NCI-H2196 treated with DMSO at 0.1 percent for 48 hours (cell line): ENCODE data around the gene CNDP1.
"Not testable (repeated sequence)": the region's sequence is repeated elsewhere in the genome, so short reads cannot be mapped to it uniquely, and the experiment has no call there.

ENCODE experiments used
- DNase-seq: peaks from one replicate; lab custom pipeline; 2025; ENCODE audit not compliant: unreplicated experiment; lab: John Stamatoyannopoulos, UW

The CNDP1 gene

DNA sequence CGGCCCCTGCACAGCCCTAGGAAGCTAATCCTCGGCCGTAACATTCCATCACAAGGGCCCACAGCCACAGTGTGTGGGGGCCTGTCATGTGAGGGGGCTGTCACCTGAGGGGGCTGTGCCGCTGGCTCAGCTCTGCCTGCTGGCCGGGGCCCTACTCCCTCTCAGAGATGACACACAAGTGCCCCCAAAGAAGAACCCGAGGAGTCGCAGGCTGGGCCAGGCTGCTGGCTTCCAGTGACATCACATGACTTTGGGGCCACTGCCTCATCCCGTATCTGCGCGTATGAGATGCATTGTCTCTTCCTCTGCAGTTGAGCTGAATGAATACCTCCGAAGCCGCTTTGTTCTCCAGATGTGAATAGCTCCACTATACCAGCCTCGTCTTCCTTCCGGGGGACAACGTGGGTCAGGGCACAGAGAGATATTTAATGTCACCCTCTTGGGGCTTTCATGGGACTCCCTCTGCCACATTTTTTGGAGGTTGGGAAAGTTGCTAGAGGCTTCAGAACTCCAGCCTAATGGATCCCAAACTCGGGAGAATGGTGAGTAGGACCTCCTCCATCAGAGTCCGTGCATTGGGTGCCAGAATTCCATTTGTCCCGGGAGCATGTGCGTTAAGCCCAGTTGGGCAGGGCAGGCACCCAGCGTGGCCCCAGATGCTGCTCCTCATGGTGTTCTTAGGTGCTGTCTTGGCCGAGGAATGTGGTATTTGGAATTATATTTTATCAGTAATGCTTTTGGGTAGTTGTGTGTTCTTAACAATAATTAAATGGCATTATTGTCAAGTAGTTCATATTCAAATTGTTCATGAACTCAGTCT is at the start of gene CNDP1:
Gene CNDP1, plus strand, starts transcription at position 351 of the 820 bp plus-strand sequence. Its CDS starts 168 bp downstream, at position 519.
- DNase-seq = no peak

- no peak for DNase-seq
Measured at GRCh38 chr18:74486119-74486849, 48.0 kb upstream of the CNDP1 start.

- no peak for DNase-seq
Measured at GRCh38 chr18:74488354-74488753, 45.9 kb upstream of the CNDP1 start.

GRCh38 chr18:74488864-74489263 is 45.4 kb upstream of the CNDP1 start:
- no peak for DNase-seq

- DNase-seq = no peak
Measured at GRCh38 chr18:74489676-74490075, 44.6 kb upstream of the CNDP1 start.

GRCh38 chr18:74492259-74492658 is 42.0 kb upstream of the CNDP1 start:
- no peak for DNase-seq

- DNase-seq = peak; percentile 27
Measured at GRCh38 chr18:74493689-74494088, 40.6 kb upstream of the CNDP1 start.

DNA sequence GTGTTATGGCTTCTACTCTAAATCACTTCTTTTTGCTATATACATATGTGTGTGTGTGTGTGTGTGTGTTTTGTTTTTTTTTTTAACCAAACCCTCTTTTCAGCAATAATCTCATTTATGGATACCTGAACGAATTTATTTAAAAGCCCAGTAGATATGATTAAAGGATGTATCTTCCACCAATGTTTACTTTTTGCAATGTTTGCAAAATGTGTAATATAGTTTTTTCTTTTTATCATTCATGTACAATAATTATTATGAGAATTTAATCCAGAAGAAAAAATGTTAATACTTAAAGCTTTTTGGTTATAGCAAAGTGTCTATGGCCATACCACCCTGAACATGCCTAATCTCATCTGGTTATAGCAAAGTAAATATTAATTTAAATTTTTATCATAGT is 39.8 kb upstream of the CNDP1 start:
- no peak for DNase-seq

DNA sequence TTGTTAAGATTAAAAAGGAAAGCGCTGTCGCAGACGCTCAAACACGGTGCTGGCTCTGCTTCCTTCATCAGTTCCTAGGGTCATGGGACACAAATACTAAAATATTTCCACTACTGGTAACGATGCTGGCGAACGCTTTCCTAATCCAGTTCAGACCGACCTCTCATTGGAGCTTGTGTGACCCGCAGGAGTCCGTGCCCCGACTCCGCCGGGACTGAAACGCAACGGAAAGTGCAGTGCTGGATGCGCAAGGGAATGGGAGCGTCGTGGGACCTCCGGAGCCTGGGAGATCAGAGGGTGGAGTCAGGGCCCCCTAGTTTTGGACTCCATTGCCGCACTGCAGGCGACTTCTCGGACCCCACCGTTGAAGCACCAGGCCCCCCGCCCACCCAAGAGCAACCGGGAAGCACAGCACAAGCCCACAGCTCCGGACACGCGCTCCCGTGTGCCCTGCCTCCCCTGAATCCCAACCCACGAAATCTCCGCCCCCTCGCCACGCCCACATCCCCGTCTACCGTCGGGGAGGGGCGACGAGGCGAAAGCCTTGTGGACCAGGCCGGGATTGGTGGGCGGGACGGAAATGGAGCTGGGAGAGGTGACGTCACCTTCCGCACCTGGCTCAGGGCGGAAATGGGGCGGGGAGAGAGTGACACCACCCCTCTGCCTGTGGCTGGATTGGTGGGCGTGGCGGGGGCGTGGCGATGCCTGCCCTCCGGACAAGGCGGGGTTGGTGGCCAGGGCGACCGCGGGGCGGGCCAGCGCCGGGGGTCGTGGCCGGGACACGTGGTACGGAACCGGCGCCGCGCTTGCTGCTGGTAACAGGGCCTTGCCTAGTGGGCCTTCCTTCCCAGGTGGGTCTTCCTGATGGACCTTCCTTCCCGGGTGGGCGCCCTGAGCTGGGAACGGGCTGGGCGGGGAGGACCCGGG is 38.5 kb upstream of the CNDP1 start, which contains the start of gene CNDP2:
Gene CNDP2, plus strand, starts transcription at position 783 of the 927 bp plus-strand sequence. CDS start 3,611 bp downstream, outside the sequence.
- DNase-seq = peak; percentile 91

DNA sequence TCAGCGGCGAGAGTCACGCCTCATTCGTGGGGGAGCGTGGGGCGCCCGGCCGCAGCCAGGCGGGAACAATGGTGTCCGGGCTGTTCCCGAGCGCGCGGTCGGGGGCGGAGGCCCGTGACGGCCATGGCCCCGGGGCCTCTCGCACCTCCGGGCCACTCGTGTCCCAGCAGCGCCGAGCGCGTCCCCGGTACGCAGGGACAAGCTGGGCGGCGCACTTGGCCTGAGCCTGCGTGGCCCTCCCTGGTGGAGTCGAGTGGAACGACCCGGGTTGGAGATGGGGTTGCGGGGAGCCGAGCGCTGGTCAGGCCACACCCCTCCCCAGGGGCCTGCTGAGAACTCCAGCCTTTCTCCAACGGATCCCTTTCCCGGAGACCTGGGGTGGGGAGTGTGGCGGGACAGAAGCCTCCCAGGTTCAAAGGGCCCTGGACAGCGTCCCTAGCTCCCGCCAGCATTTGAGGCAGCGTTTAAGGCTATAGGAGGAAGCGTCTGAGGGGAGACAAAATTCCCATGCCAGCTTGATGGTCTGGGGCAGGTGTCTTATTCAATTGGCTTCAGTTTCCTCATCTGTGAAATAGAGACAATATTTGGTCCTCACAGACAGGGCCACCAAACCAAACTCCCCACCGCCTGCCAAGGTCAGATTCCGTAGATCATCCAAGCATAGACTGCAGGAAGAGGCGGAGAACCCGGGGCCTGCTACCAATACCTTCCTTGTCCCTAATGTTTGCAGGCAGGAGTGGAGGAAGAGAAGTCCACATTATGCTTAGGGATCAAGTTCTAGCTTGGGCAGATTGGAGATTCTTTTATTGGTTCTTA is 37.6 kb upstream of the CNDP1 start:
- DNase-seq = peak; percentile 23

DNA sequence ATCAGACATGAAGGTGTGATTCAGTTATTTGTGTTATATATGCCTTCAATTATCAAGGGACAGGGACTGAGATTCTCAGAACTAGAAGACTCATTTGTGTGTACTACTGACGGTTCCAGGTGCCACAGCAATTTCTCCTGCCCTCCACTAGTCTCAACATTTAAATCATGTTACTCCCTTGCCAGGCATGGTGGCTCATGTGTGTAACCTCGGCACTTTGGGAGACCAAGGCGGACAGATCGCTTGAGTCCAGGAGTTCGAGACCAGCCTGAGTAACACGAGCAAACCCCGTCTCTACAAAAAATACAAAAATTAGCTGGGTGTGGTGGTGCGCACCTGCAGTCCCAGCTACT is 37.0 kb upstream of the CNDP1 start:
- DNase-seq = no peak

GRCh38 chr18:74497778-74498177 is 36.5 kb upstream of the CNDP1 start:
- no peak for DNase-seq

- DNase-seq = no peak
Measured at GRCh38 chr18:74498712-74499627, 35.3 kb upstream of the CNDP1 start.

- DNase-seq = no peak
Measured at GRCh38 chr18:74499633-74500032, 34.7 kb upstream of the CNDP1 start.

GRCh38 chr18:74500372-74500771 is 33.9 kb upstream of the CNDP1 start:
- DNase-seq = no peak

GRCh38 chr18:74500774-74501173 is 33.5 kb upstream of the CNDP1 start:
- DNase-seq = not testable (repeated sequence)

GRCh38 chr18:74501386-74501785 is 32.9 kb upstream of the CNDP1 start:
- DNase-seq = no peak

DNA sequence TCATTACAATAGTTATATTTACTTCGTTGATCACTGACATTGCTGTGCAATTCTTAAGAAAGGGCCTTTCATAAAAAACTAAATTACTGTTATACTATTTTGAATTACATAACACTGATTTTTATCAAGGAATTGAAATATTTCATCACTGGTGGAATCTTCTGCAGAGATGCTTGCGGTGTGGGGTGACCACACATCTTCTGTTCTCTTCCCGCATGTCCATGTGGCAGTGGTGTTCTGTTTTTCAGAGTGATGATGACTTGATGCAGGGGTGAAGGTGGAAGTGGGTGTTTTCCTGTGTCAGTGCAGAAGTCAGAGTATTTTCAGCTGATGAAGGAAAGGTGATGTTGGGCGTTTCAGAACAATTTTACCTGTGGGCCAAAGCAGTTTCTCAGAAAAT is 31.2 kb upstream of the CNDP1 start:
- DNase-seq = no peak

GRCh38 chr18:74505776-74506175 is 28.5 kb upstream of the CNDP1 start:
- no peak for DNase-seq
